A549 (cell line): ENCODE measurements around the gene PSAPL1.

Experiments used
- BHLHE40 ChIP-seq: IDR thresholded peaks from 2 replicates; pipeline ENCODE4 v1.6.1; 2012; ENCODE audit warnings: low read depth, low read length, inconsistent platforms
- EHMT2 ChIP-seq: fragments of 200-600 bp; sonication (generic); IDR thresholded peaks from 2 replicates; pipeline ENCODE4 v1.6.1; 2016; ENCODE audit warnings: antibody characterized with exemption, low read depth, mild to moderate bottlenecking, moderate library complexity
- HOXB13 ChIP-seq: fragments of 250-450 bp; sonication (Bioruptor Pico); IDR thresholded peaks from 2 replicates; pipeline ENCODE4 v1.5.0; 2020; ENCODE audit warnings: low read depth, mild to moderate bottlenecking, moderate library complexity
- JUN ChIP-seq, 2 experiments: fragments of >200 bp; sonication (Bioruptor Twin); formaldehyde crosslinking; IDR thresholded peaks; 2 replicates in 1 of 2; 3 replicates in 1 of 2; pipeline ENCODE4 v1.6.1; 2016 to 2017
- NR3C1 ChIP-seq: fragments of >200 bp; sonication (Bioruptor Twin); formaldehyde crosslinking; IDR thresholded peaks from 3 replicates; pipeline ENCODE4 v1.6.1; 2017
- POLR2A ChIP-seq: IDR thresholded peaks from 2 replicates; pipeline ENCODE4 v1.6.1; 2012; ENCODE audit warnings: mild to moderate bottlenecking, low read length
- TF ChIP-seq, protein P1 (sequence below): IDR thresholded peaks from 2 replicates; pipeline ENCODE4 v1.6.1; 2012
- TF ChIP-seq, protein P2 (sequence below): fragments of >200 bp; sonication (Bioruptor Twin); formaldehyde crosslinking; IDR thresholded peaks from 3 replicates; pipeline ENCODE4 v1.5.1; 2016

DNA sequence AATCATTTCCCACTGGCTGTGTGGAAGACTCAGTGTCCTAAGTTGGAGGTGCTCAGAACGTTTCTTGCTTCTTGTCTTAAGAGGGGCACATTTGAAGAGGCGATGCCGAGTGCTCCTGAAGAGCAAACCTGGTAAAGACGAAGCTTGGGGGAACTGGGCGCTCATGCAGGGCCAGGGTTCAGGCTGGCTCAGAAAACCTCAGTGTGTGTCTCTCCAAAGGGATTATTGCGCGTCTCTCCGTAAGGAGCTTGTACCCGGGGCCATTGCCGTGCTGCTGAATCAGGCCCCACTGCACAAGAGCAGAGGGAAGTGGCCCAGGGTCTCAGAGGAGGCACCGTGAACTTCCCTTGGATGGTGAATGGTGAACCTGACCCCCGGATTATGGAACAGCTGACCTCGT, 44.4 kb downstream of the PSAPL1 start:
- TF ChIP-seq BHLHE40 = no peak
- TF ChIP-seq, protein P1, sequence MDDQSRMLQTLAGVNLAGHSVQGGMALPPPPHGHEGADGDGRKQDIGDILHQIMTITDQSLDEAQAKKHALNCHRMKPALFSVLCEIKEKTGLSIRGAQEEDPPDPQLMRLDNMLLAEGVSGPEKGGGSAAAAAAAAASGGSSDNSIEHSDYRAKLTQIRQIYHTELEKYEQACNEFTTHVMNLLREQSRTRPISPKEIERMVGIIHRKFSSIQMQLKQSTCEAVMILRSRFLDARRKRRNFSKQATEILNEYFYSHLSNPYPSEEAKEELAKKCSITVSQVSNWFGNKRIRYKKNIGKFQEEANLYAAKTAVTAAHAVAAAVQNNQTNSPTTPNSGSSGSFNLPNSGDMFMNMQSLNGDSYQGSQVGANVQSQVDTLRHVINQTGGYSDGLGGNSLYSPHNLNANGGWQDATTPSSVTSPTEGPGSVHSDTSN = no peak
- TF ChIP-seq, protein P2, sequence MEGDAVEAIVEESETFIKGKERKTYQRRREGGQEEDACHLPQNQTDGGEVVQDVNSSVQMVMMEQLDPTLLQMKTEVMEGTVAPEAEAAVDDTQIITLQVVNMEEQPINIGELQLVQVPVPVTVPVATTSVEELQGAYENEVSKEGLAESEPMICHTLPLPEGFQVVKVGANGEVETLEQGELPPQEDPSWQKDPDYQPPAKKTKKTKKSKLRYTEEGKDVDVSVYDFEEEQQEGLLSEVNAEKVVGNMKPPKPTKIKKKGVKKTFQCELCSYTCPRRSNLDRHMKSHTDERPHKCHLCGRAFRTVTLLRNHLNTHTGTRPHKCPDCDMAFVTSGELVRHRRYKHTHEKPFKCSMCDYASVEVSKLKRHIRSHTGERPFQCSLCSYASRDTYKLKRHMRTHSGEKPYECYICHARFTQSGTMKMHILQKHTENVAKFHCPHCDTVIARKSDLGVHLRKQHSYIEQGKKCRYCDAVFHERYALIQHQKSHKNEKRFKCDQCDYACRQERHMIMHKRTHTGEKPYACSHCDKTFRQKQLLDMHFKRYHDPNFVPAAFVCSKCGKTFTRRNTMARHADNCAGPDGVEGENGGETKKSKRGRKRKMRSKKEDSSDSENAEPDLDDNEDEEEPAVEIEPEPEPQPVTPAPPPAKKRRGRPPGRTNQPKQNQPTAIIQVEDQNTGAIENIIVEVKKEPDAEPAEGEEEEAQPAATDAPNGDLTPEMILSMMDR = no peak
- TF ChIP-seq POLR2A = no peak
- no peak for TF ChIP-seq HOXB13 (CRISPR knock-in tag)
- TF ChIP-seq NR3C1 = no peak
- no peak for TF ChIP-seq JUN (IDR thresholded peaks at IDR 0.05)
- TF ChIP-seq EHMT2 = no peak
